H1 (cell line): ENCODE measurements around the gene PDRG1. TPM values are rescaled to one million over a fixed set of nuclear protein-coding genes. Genes with fewer than 3 reads are reported as not detected.

Source experiments
- CTCF ChIA-PET: fragments of 300-600 bp; sonication (Branson Sonifier 250); formaldehyde crosslinking; loops from one replicate; lab custom pipeline; 2021; ENCODE audit not compliant: partially characterized antibody; lab: Charles Lee
- POLR2A ChIA-PET: fragments of 300-600 bp; sonication (Branson Sonifier 250); formaldehyde crosslinking; loops from one replicate; lab custom pipeline; 2021; ENCODE audit warnings: inconsistent platforms; ENCODE audit not compliant: partially characterized antibody; lab: Charles Lee
- DNase-seq, 2 experiments: peaks; one replicate each; pipeline versions ENCODE4 v3.0.0 to v3.0.0-alpha.2; 2010 to 2022; ENCODE audit warnings: low spot score in 2 of 2, low read depth in 1 of 2, mixed read lengths in 1 of 2
- FAIRE-seq: peaks from 2 replicates; lab custom pipeline; 2011; peaks lifted over from hg19 to GRCh38; lab: Jason Lieb, UNC
- H2AFZ ChIP-seq: 2 replicates; pipeline ENCODE4 v1.8.1; 2012; ENCODE audit warnings: low read length, inconsistent platforms
- H2AK5ac ChIP-seq: 2 replicates; pipeline ENCODE4 v1.6.1; 2013; ENCODE audit warnings: low read depth, low read length
- H2BK120ac ChIP-seq: replicated peaks from 2 replicates; pipeline ENCODE3; 2013; ENCODE audit warnings: low read depth, low read length, inconsistent platforms
- H2BK12ac ChIP-seq: 2 replicates; pipeline ENCODE4 v1.6.1; 2013; ENCODE audit warnings: low read depth, low read length
- H2BK15ac ChIP-seq: 2 replicates; pipeline ENCODE4 v1.6.1; 2013; ENCODE audit warnings: low read length
- H2BK20ac ChIP-seq: 2 replicates; pipeline ENCODE4 v1.6.1; 2013; ENCODE audit warnings: low read length
- H2BK5ac ChIP-seq: 2 replicates; pipeline ENCODE4 v1.6.1; 2013; ENCODE audit warnings: low read depth, low read length
- H3K14ac ChIP-seq: 2 replicates; pipeline ENCODE4 v1.6.1; 2013; ENCODE audit warnings: inconsistent platforms; ENCODE audit not compliant: insufficient read length
- H3K18ac ChIP-seq: 2 replicates; pipeline ENCODE4 v1.6.1; 2013; ENCODE audit warnings: low read length; ENCODE audit errors: extremely low read depth
- H3K23ac ChIP-seq: 2 replicates; pipeline ENCODE4 v1.6.1; 2013; ENCODE audit warnings: inconsistent platforms; ENCODE audit not compliant: insufficient read length
- H3K23me2 ChIP-seq: 2 replicates; pipeline ENCODE4 v1.6.1; 2013; ENCODE audit warnings: low read depth, low read length
- H3K27ac ChIP-seq: 2 replicates; pipeline ENCODE4 v1.6.1; 2011; ENCODE audit warnings: low read depth, low read length, inconsistent platforms
- H3K27me3 ChIP-seq, 4 experiments: replicated peaks in 1 of 4; 1 replicate in 1 of 4; 2 replicates in 3 of 4; pipeline versions ENCODE4 v1.6.1 to v1.8.1; 2011 to 2013; ENCODE audit warnings: low read length in 3 of 4, mild to moderate bottlenecking in 3 of 4, inconsistent platforms in 2 of 4, mixed read lengths in 2 of 4, moderate library complexity in 1 of 4; ENCODE audit not compliant: control insufficient read depth in 3 of 4, insufficient read depth in 3 of 4; ENCODE audit errors: extremely low read depth in 1 of 4
- H3K36me3 ChIP-seq, 4 experiments: 2 replicates each; pipeline versions ENCODE4 v1.6.1 to v1.8.1; 2011 to 2013; ENCODE audit warnings: mild to moderate bottlenecking in 4 of 4, low read length in 3 of 4, moderate library complexity in 2 of 4, control low read depth in 1 of 4, inconsistent platforms in 1 of 4; ENCODE audit not compliant: insufficient read depth in 4 of 4, control insufficient read depth in 2 of 4
- H3K4ac ChIP-seq: replicated peaks from 2 replicates; pipeline ENCODE3; 2013; ENCODE audit warnings: low read length, low read depth, mixed read lengths, inconsistent platforms; ENCODE audit not compliant: insufficient read length
- H3K4me1 ChIP-seq, 4 experiments: replicated peaks in 1 of 4; 1 replicate in 1 of 4; 2 replicates in 3 of 4; pipeline versions ENCODE4 v1.6.1 to v1.8.1; 2011 to 2013; ENCODE audit warnings: low read length in 3 of 4, inconsistent platforms in 2 of 4, mixed read lengths in 1 of 4; ENCODE audit not compliant: insufficient read depth in 4 of 4, control insufficient read depth in 3 of 4
- H3K4me2 ChIP-seq, 2 experiments: 2 replicates each; pipeline versions ENCODE4 v1.6.1 to v1.8.1; 2011 to 2013; ENCODE audit warnings: low read depth in 2 of 2, low read length in 2 of 2, control low read depth in 1 of 2, inconsistent platforms in 1 of 2, mild to moderate bottlenecking in 1 of 2; ENCODE audit not compliant: insufficient read depth in 1 of 2
- H3K4me3 ChIP-seq, 4 experiments: fragments of 200-600, 300-600 bp in 1 of 4; sonication (generic), shearing (Covaris generic), sonication (Bioruptor Twin) in 1 of 4; 2 replicates each; pipeline versions ENCODE4 v1.5.1 to v1.8.1; 2011 to 2016; ENCODE audit warnings: low read length in 4 of 4, low read depth in 3 of 4, control low read depth in 2 of 4, inconsistent platforms in 2 of 4, mild to moderate bottlenecking in 2 of 4, mixed read lengths in 1 of 4, moderate library complexity in 1 of 4; ENCODE audit not compliant: insufficient read depth in 2 of 4; ENCODE audit errors: extremely low read depth in 1 of 4
- H3K56ac ChIP-seq: replicated peaks from 2 replicates; pipeline ENCODE3; 2013; ENCODE audit warnings: low read depth, mild to moderate bottlenecking, mixed read lengths, low read length, inconsistent platforms; ENCODE audit not compliant: insufficient read length
- H3K79me1 ChIP-seq: 2 replicates; pipeline ENCODE4 v1.6.1; 2013; ENCODE audit warnings: low read depth, low read length, control low read depth
- H3K79me2 ChIP-seq, 2 experiments: 2 replicates each; pipeline versions ENCODE4 v1.6.1 to v1.8.1; 2012 to 2013; ENCODE audit warnings: low read length in 2 of 2, mild to moderate bottlenecking in 2 of 2, inconsistent platforms in 1 of 2; ENCODE audit not compliant: insufficient read depth in 2 of 2, control insufficient read depth in 1 of 2
- H3K9ac ChIP-seq, 4 experiments: replicated peaks in 1 of 4; 1 replicate in 1 of 4; 2 replicates in 3 of 4; pipeline versions ENCODE4 v1.6.1 to v1.8.1; 2011 to 2013; ENCODE audit warnings: low read depth in 3 of 4, low read length in 3 of 4, control low read depth in 2 of 4, mild to moderate bottlenecking in 2 of 4, moderate library complexity in 2 of 4, inconsistent platforms in 1 of 4; ENCODE audit errors: extremely low read depth in 1 of 4
- H3K9me3 ChIP-seq, 2 experiments: 2 replicates each; pipeline versions ENCODE4 v1.6.1 to v1.8.1; 2012 to 2013; ENCODE audit warnings: mild to moderate bottlenecking in 2 of 2, moderate library complexity in 2 of 2, control low read depth in 1 of 2, inconsistent platforms in 1 of 2, low read depth in 1 of 2, low read length in 1 of 2, mixed read lengths in 1 of 2; ENCODE audit not compliant: insufficient read depth in 2 of 2
- H4K20me1 ChIP-seq, 2 experiments: replicated peaks in 1 of 2; 2 replicates each; pipeline versions ENCODE3 to v1.8.1; 2011 to 2013; ENCODE audit warnings: inconsistent platforms in 2 of 2, low read length in 2 of 2, mild to moderate bottlenecking in 1 of 2; ENCODE audit not compliant: insufficient read depth in 2 of 2, control insufficient read depth in 1 of 2
- H4K5ac ChIP-seq: 2 replicates; pipeline ENCODE4 v1.6.1; 2013; ENCODE audit warnings: low read length, low read depth, mixed read lengths, inconsistent platforms; ENCODE audit not compliant: insufficient read length
- H4K8ac ChIP-seq: 2 replicates; pipeline ENCODE4 v1.8.0; 2013; ENCODE audit warnings: mild to moderate bottlenecking, moderate library complexity, low read length, inconsistent platforms; ENCODE audit not compliant: insufficient read depth; ENCODE audit errors: extremely low read depth
- H4K91ac ChIP-seq: replicated peaks from 2 replicates; pipeline ENCODE3; 2013; ENCODE audit warnings: low read length, mixed read lengths, inconsistent platforms; ENCODE audit not compliant: insufficient read length
- CBX5 ChIP-seq: fragments of 300-800, 300-1000 bp; sonication (generic); IDR thresholded peaks from 2 replicates; pipeline ENCODE4 v1.7.1; 2016; ENCODE audit warnings: antibody characterized with exemption, low read length, low read depth
- CHD2 ChIP-seq: IDR thresholded peaks from 2 replicates; pipeline ENCODE4 v1.6.1; 2012; ENCODE audit warnings: low read length, improper control_type of control experiment
- CREB1 ChIP-seq: IDR thresholded peaks from 2 replicates; pipeline ENCODE4 v1.6.1; 2012; ENCODE audit warnings: inconsistent platforms
- KDM5A ChIP-seq: fragments of 200-600 bp; IDR thresholded peaks from 2 replicates; pipeline ENCODE4 v1.7.1; 2012; ENCODE audit warnings: mild to moderate bottlenecking, low read length, inconsistent platforms, mixed read lengths
- POLR2AphosphoS5 ChIP-seq: IDR thresholded peaks from 2 replicates; pipeline ENCODE4 v1.6.1; 2011; ENCODE audit warnings: low read depth, low read length
- TAF1 ChIP-seq: IDR thresholded peaks from 2 replicates; pipeline ENCODE4 v1.6.1; 2011; ENCODE audit warnings: mild to moderate bottlenecking, low read depth, low read length
- WGBS, 2 experiments: shearing (Covaris generic) in 1 of 2; methylation state at CpG; one replicate each; pipeline versions ENCODE4 v1.1.6 to v1.1.7; 2013 to 2015; ENCODE audit warnings: low lambda C conversion rate in 2 of 2, mixed read lengths in 2 of 2, inconsistent platforms in 1 of 2, low coverage in 1 of 2, missing lambda C conversion rate in 1 of 2; ENCODE audit not compliant: insufficient replicate concordance in 2 of 2, insufficient coverage in 1 of 2, insufficient read length in 1 of 2; ENCODE audit errors: extremely low coverage in 1 of 2, missing lambda C conversion rate in 1 of 2; 5-methylcytosine and 5-hydroxymethylcytosine counted together
- polyA plus RNA-seq, 7 experiments: library from polyadenylated mRNA; depleted of rRNA in 3 of 7; stranded (reverse) in 5 of 7; unstranded in 2 of 7; fragments of >200 nt in 5 of 7; fragments of 200-250 nt in 2 of 7; gene quantifications; 1 replicate in 5 of 7; 2 replicates in 1 of 7; 4 replicates in 1 of 7; pipeline versions ENCODE4 v1.2.1 to v1.2.3, GENCODE V29; 2011 to 2013; ENCODE audit warnings: missing spikeins in 2 of 7, mixed read lengths in 2 of 7
- total RNA-seq: library from RNA; stranded (reverse); fragmentation: NEBNext Ultra II Directional; extraction: Animal tissue kit (Norgen Biotek cat#: 25700); gene quantifications from 2 replicates; pipeline ENCODE4 v1.2.1, GENCODE V29; 2021
- TF ChIP-seq, protein P1 (sequence below): IDR thresholded peaks from 2 replicates; pipeline ENCODE4 v1.6.1; 2011; ENCODE audit warnings: low read depth, mild to moderate bottlenecking, low read length; ENCODE audit not compliant: insufficient read depth

PDRG1 gene
- total and polyA plus RNA-seq, 2 of the 8 experiments (the other 6 are each of a cell fraction or from before 2014, with no cell fraction given) = 14.2 to 20.8 TPM

DNA sequence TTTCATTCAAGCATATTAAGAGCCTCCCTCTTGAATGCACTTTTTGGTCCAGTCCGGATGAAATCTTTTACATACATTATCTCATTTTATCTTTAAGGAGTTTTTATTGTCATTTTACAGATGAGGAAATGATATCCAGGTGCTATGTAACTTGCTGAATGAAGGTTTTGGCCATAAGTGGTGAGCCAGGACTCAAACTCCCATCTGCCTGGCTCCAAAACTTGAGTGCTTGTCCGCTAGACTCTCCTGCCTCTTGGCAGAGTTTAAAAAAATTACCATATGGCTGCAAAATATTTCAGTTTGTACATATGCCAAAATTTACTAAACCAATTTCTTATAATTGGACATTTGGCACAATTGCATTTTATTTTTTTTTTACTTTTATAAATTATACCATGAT, 12.2 kb downstream of the PDRG1 start:
- H3K27ac ChIP-seq = no peak overlapping the region
- no peak overlapping the region for H4K5ac ChIP-seq
- H3K18ac ChIP-seq = no peak overlapping the region
- FAIRE-seq = no peak
- 84% methylated on average over 2 of the region's 2 CpGs; no CpG with 5 or more reads in 1 of the 2 experiments for WGBS, 2 experiments
- no peak overlapping the region for H2BK15ac ChIP-seq
- no peaks in the 10 kb centered on the region for H3K79me1 ChIP-seq
- no peak overlapping the region for H4K8ac ChIP-seq
- no peak overlapping the region for H3K23ac ChIP-seq
- H3K23me2 ChIP-seq = no peaks in the 10 kb centered on the region
- H2BK120ac ChIP-seq = no peak overlapping the region
- no peak overlapping the region for H2BK20ac ChIP-seq
- no peak overlapping the region for H2AK5ac ChIP-seq
- CTCF ChIA-PET = interaction anchor here (0.9 to 1.2 kb wide), 3 partner anchors 20 to 116 kb away, joined by 3 to 6 read pairs (median 4); no protein-coding TSS in a partner anchor
- no peak overlapping the region for H2BK12ac ChIP-seq
- H3K14ac ChIP-seq = no peak overlapping the region
- no peak overlapping the region for H3K9ac ChIP-seq
- TF ChIP-seq CBX5 (no peak), KDM5A (no peak), POLR2AphosphoS5 (no peak), CREB1 (no peak), TAF1 (no peak), CHD2 (no peak)
- TF ChIP-seq, protein P1, sequence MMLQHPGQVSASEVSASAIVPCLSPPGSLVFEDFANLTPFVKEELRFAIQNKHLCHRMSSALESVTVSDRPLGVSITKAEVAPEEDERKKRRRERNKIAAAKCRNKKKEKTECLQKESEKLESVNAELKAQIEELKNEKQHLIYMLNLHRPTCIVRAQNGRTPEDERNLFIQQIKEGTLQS = no peak
- TF ChIP-seq, all 59 proteins: peak for 0
- H2BK5ac ChIP-seq = no peak overlapping the region
- peaks cover 0 to 2% of the 10 kb centered on the region in 2 experiments for H4K20me1 ChIP-seq
- no peak overlapping the region for H2AFZ ChIP-seq
- no peak overlapping the region for H3K56ac ChIP-seq
- H4K91ac ChIP-seq = no peak overlapping the region
- peaks cover 0 to 8% (median 4%) of the 10 kb centered on the region in 4 experiments; a peak in 6 of 7 replicates for H3K4me1 ChIP-seq
- H3K4ac ChIP-seq = no peak overlapping the region
- no peak overlapping the region for H3K4me2 ChIP-seq
- H3K36me3 ChIP-seq = peaks cover 0 to 1% (median under 1%) of the 10 kb centered on the region in 4 experiments; a peak in 1 of 8 replicates
- no peaks in the 10 kb centered on the region for H3K9me3 ChIP-seq
- POLR2A ChIA-PET = no interaction called here
- peaks cover 2 to 12% (median 6%) of the 10 kb centered on the region in 4 experiments; a peak in 4 of 7 replicates for H3K27me3 ChIP-seq
- no peaks in the 10 kb centered on the region for H3K79me2 ChIP-seq
- H3K4me3 ChIP-seq = no peak overlapping the region
- no peak for DNase-seq
